H9 (cell line): ENCODE measurements around the gene L3MBTL4. TPM values are rescaled to one million over a fixed set of nuclear protein-coding genes. Genes with fewer than 3 reads are reported as not detected.

ENCODE experiments used
- DNase-seq: peaks from one replicate; pipeline ENCODE4 v3.0.0-alpha.2; 2017
- H2AFZ ChIP-seq: one replicate; pipeline ENCODE4 v1.6.1; 2013; ENCODE audit warnings: mild to moderate bottlenecking, low read length, control low read depth, moderate library complexity
- H2AK5ac ChIP-seq: 2 replicates; pipeline ENCODE4 v1.6.1; 2013; ENCODE audit warnings: low read length, control low read depth, mixed read lengths; ENCODE audit not compliant: insufficient read length
- H2BK120ac ChIP-seq: one replicate; pipeline ENCODE4 v1.6.1; 2013; ENCODE audit warnings: low read depth, mild to moderate bottlenecking, low read length, control low read depth, inconsistent platforms; ENCODE audit not compliant: poor library complexity, severe bottlenecking
- H2BK12ac ChIP-seq: 2 replicates; pipeline ENCODE4 v1.6.1; 2013; ENCODE audit warnings: low read length, control low read depth, mixed read lengths, low read depth; ENCODE audit not compliant: insufficient read length
- H2BK15ac ChIP-seq: 2 replicates; pipeline ENCODE4 v1.6.1; 2013; ENCODE audit warnings: low read depth, low read length, control low read depth
- H2BK20ac ChIP-seq: one replicate; pipeline ENCODE4 v1.6.1; 2013; ENCODE audit warnings: low read depth, mild to moderate bottlenecking, low read length, control low read depth, inconsistent platforms; ENCODE audit not compliant: poor library complexity, severe bottlenecking
- H2BK5ac ChIP-seq: 2 replicates; pipeline ENCODE4 v1.6.1; 2013; ENCODE audit warnings: low read length, control low read depth, mixed read lengths; ENCODE audit not compliant: insufficient read length
- H3K14ac ChIP-seq: 2 replicates; pipeline ENCODE4 v1.6.1; 2013; ENCODE audit warnings: low read length, control low read depth; ENCODE audit not compliant: insufficient read depth
- H3K18ac ChIP-seq: 2 replicates; pipeline ENCODE4 v1.6.1; 2013; ENCODE audit warnings: low read depth, mild to moderate bottlenecking, mixed read lengths, low read length, control low read depth; ENCODE audit not compliant: insufficient read length
- H3K23ac ChIP-seq: 2 replicates; pipeline ENCODE4 v1.6.1; 2013; ENCODE audit warnings: low read length, control low read depth, mixed read lengths, low read depth; ENCODE audit not compliant: insufficient read length
- H3K23me2 ChIP-seq: 2 replicates; pipeline ENCODE4 v1.6.1; 2013; ENCODE audit warnings: low read depth, mild to moderate bottlenecking, mixed read lengths, low read length, control low read depth; ENCODE audit not compliant: insufficient read length, poor library complexity, severe bottlenecking
- H3K27ac ChIP-seq: 2 replicates; pipeline ENCODE4 v1.5.1; 2013; ENCODE audit warnings: low read length, control low read depth, mixed read lengths, low read depth; ENCODE audit not compliant: insufficient read length
- H3K27me3 ChIP-seq: 2 replicates; pipeline ENCODE4 v1.6.1; 2013; ENCODE audit warnings: low read length, control low read depth, inconsistent platforms; ENCODE audit not compliant: insufficient read depth
- H3K4ac ChIP-seq: 2 replicates; pipeline ENCODE4 v1.6.1; 2013; ENCODE audit warnings: low read depth, mild to moderate bottlenecking, control low read depth, inconsistent platforms, low read length, moderate library complexity
- H3K4me1 ChIP-seq: 2 replicates; pipeline ENCODE4 v1.6.1; 2013; ENCODE audit warnings: low read length, control low read depth, inconsistent platforms; ENCODE audit not compliant: insufficient read depth
- H3K4me2 ChIP-seq: 2 replicates; pipeline ENCODE4 v1.6.1; 2013; ENCODE audit warnings: low read length, control low read depth, mixed read lengths; ENCODE audit not compliant: insufficient read length, insufficient read depth
- H3K56ac ChIP-seq: 2 replicates; pipeline ENCODE4 v1.6.1; 2013; ENCODE audit warnings: low read depth, mild to moderate bottlenecking, mixed read lengths, low read length, control low read depth; ENCODE audit not compliant: insufficient read length
- H3K79me1 ChIP-seq: 2 replicates; pipeline ENCODE4 v1.6.1; 2013; ENCODE audit warnings: low read depth, mild to moderate bottlenecking, moderate library complexity, low read length, control low read depth, inconsistent platforms; ENCODE audit not compliant: insufficient read depth, poor library complexity, severe bottlenecking
- H3K79me2 ChIP-seq: 2 replicates; pipeline ENCODE4 v1.6.1; 2013; ENCODE audit warnings: low read length, control low read depth, inconsistent platforms; ENCODE audit not compliant: insufficient read depth
- H3K9ac ChIP-seq: 2 replicates; pipeline ENCODE4 v1.6.1; 2013; ENCODE audit warnings: low read length, control low read depth, mixed read lengths; ENCODE audit not compliant: insufficient read length; ENCODE audit errors: extremely low read depth
- H3K9me3 ChIP-seq: one replicate; pipeline ENCODE4 v1.6.1; 2013; ENCODE audit warnings: low read depth, low read length, inconsistent platforms; ENCODE audit not compliant: control insufficient read depth
- H3T11ph ChIP-seq: one replicate; pipeline ENCODE4 v1.6.1; 2013; ENCODE audit warnings: mild to moderate bottlenecking, low read length, control low read depth, inconsistent platforms
- H4K20me1 ChIP-seq: one replicate; pipeline ENCODE4 v1.6.1; 2013; ENCODE audit not compliant: control insufficient read depth, insufficient read length, insufficient read depth
- H4K5ac ChIP-seq: 2 replicates; pipeline ENCODE4 v1.6.1; 2013; ENCODE audit warnings: low read depth, mild to moderate bottlenecking, mixed read lengths, low read length, control low read depth; ENCODE audit not compliant: insufficient read length
- H4K8ac ChIP-seq: replicated peaks from 2 replicates; pipeline ENCODE4 v1.6.1; 2013; ENCODE audit warnings: low read length, control low read depth, mixed read lengths, low read depth; ENCODE audit not compliant: insufficient read length
- H4K91ac ChIP-seq: 2 replicates; pipeline ENCODE4 v1.6.1; 2013; ENCODE audit warnings: low read depth, mild to moderate bottlenecking, moderate library complexity, mixed read lengths, low read length, control low read depth; ENCODE audit not compliant: insufficient read length
- H3K27ac Mint-ChIP-seq, 3 experiments: 2 replicates in 2 of 3; 3 replicates in 1 of 3; pipeline ENCODE4 v1.8.0; 2020 to 2021; ENCODE audit warnings: mixed read lengths in 3 of 3, mild to moderate bottlenecking in 1 of 3, moderate library complexity in 1 of 3
- H3K27me3 Mint-ChIP-seq: 2 replicates; pipeline ENCODE4 v1.8.0; 2021; ENCODE audit warnings: low read depth, mild to moderate bottlenecking, moderate library complexity, mixed read lengths
- H3K36me3 Mint-ChIP-seq, 3 experiments: 2 replicates in 2 of 3; 3 replicates in 1 of 3; pipeline ENCODE4 v1.8.0; 2020 to 2021; ENCODE audit warnings: low read depth in 3 of 3, mixed read lengths in 3 of 3; ENCODE audit not compliant: insufficient read depth in 1 of 3
- H3K4me1 Mint-ChIP-seq, 2 experiments: 2 replicates each; pipeline ENCODE4 v1.8.0; 2020; ENCODE audit warnings: mixed read lengths in 2 of 2
- H3K4me3 Mint-ChIP-seq, 2 experiments: 2 replicates in 1 of 2; 3 replicates in 1 of 2; pipeline ENCODE4 v1.8.0; 2020 to 2021; ENCODE audit warnings: mild to moderate bottlenecking in 2 of 2, mixed read lengths in 2 of 2, moderate library complexity in 1 of 2
- H3K9me3 Mint-ChIP-seq, 2 experiments: 2 replicates in 1 of 2; 3 replicates in 1 of 2; pipeline ENCODE4 v1.8.0; 2020; ENCODE audit warnings: mild to moderate bottlenecking in 2 of 2, mixed read lengths in 2 of 2, moderate library complexity in 1 of 2
- CTCF ChIP-seq: fragments of 200-600 bp; sonication (generic); conservative IDR thresholded peaks from 3 replicates; pipeline ENCODE4 v1.8.0; 2021; ENCODE audit warnings: antibody characterized with exemption, mild to moderate bottlenecking
- WGBS: extraction: QIAGEN DNeasy Blood & Tissue Kit; methylation state at CpG from one replicate; pipeline ENCODE4 v1.1.7; 2013; ENCODE audit warnings: missing lambda C conversion rate, low lambda C conversion rate, mixed read lengths; ENCODE audit not compliant: insufficient read length; ENCODE audit errors: extremely low coverage; 5-methylcytosine and 5-hydroxymethylcytosine counted together
- total RNA-seq: library from RNA; stranded (reverse); gene quantifications from 2 replicates; pipeline ENCODE4 v1.2.1, GENCODE V29; 2021

The L3MBTL4 gene
- total RNA-seq, 1 experiment from 2014 or later: 1.9 TPM

DNA sequence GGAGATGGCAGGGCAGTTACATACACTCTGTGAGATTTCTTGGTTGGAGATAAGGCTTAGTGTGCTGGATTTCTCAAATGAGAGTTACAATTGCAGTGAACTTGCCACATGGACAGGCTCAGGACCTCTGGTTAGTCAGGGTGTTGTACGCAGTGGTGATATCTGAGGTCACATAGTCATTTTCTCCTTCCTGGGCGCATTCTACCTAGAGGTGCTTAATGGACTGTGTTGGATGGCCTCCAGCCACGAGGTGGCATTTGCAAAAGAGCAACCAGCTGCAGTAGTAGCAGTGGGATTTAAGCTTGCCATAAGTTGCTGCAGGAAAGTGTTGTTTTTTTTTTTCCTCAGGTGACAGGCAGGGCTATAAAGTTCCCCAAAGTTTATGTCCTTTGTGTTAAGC, 345.6 kb downstream of the L3MBTL4 start:
- H3K27ac ChIP-seq: no peak overlapping the region
- H4K91ac ChIP-seq: no peak overlapping the region
- H3K4me1 ChIP-seq: no peaks in the 10 kb centered on the region
- no peak overlapping the region for H3K18ac ChIP-seq
- Mint-ChIP-seq H3K27ac (no peak overlapping the region), H3K36me3 (peaks cover 3 to 13% (median 9%) of the 10 kb centered on the region in 3 experiments; a peak in 4 of 7 replicates), H3K4me3 (no peak overlapping the region), H3K9me3 (peaks cover 13 to 15% of the 10 kb centered on the region in 2 experiments), H3K27me3 (no peaks in the 10 kb centered on the region), H3K4me1 (no peaks in the 10 kb centered on the region)
- H2BK20ac ChIP-seq: no peak overlapping the region
- H2BK15ac ChIP-seq: no peak overlapping the region
- H2BK12ac ChIP-seq: no peak overlapping the region
- H2BK5ac ChIP-seq: no peak overlapping the region
- no peak overlapping the region for H3K56ac ChIP-seq
- no peak overlapping the region for H4K8ac ChIP-seq
- H3K14ac ChIP-seq: no peak overlapping the region
- H3K27me3 ChIP-seq: no peaks in the 10 kb centered on the region
- no peak overlapping the region for H3T11ph ChIP-seq
- no peak overlapping the region for H2AFZ ChIP-seq
- TF ChIP-seq CTCF: no peak
- H3K9me3 ChIP-seq: no peaks in the 10 kb centered on the region
- H3K23ac ChIP-seq: no peak overlapping the region
- no peak overlapping the region for H3K4ac ChIP-seq
- H4K20me1 ChIP-seq: no peaks in the 10 kb centered on the region
- no peak overlapping the region for H3K4me2 ChIP-seq
- H3K9ac ChIP-seq: no peak overlapping the region
- no peak overlapping the region for H4K5ac ChIP-seq
- no peak overlapping the region for H2AK5ac ChIP-seq
- no peak for DNase-seq
- no peaks in the 10 kb centered on the region for H3K79me2 ChIP-seq
- WGBS: no CpG with 5 or more reads among the region's 3 CpGs
- no peaks in the 10 kb centered on the region for H3K79me1 ChIP-seq
- no peaks in the 10 kb centered on the region for H3K23me2 ChIP-seq
- no peak overlapping the region for H2BK120ac ChIP-seq
